C4-2B (cell line): ENCODE results near the gene PARP2.

Experiments
- CTCF ChIP-seq: fragments of 450-650 bp; conservative IDR thresholded peaks from 2 replicates; pipeline ENCODE4 v1.5.1; 2017; ENCODE audit warnings: mild to moderate bottlenecking
- ZFX ChIP-seq: fragments of 450-650 bp; IDR thresholded peaks from 2 replicates; pipeline ENCODE4 v1.6.1; 2017

- no peak for TF ChIP-seq CTCF
- TF ChIP-seq ZFX = no peak
These were observed 41.2 kb upstream of the PARP2 start for GRCh38 chr14:20302042-20302755.
